Retinal pigment epithelial cell (primary cell): Measurements from ENCODE around the gene RFFL.

Source experiments
- DNase-seq: peaks from one replicate; pipeline ENCODE4 v3.0.0-alpha.2; 2010; ENCODE audit warnings: low read depth
- H3K4me3 ChIP-seq: 2 replicates; pipeline ENCODE4 v1.5.1; 2011; ENCODE audit warnings: mild to moderate bottlenecking, low read length, control low read depth, moderate library complexity
- TF ChIP-seq, protein P1 (sequence below): conservative IDR thresholded peaks from 2 replicates; pipeline ENCODE4 v1.5.1; 2011; ENCODE audit warnings: low read depth, low read length, control low read depth, inconsistent platforms

Gene RFFL

DNA sequence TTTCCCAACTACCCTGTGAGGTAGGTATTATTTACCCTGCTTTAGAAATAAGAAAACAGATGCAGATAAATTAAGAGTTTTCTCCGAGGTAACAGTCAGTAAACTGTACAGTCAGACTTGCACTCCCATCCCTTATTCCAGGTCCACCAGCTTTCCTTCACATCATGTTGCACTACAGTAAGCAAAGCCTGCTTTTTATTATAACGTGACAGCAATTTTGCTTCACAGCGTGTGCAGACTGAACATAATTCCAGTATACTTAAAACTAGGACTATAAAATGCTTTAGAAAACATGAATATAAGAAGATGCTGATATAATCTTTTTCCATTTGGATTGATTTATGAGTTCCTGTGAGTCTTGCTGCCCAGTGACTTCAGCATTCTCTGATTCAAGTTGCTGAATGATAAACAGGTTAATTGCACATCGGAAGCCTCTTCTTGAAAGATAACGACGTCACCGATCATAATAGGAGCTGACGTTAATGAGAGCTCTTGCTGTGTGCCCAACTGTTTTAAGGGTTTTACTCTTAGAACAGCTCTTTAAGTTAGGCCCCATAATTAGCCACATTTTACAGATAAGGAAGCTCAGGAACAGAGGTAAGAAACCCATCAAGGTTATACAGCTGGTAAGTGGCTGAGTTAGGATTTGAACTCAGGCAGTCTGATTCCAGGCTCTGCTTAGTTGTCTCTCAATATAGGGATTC lies 81.8 kb downstream of the RFFL start:
- peak overlapping the region; percentile 73 for H3K4me3 ChIP-seq
- TF ChIP-seq, protein P1, sequence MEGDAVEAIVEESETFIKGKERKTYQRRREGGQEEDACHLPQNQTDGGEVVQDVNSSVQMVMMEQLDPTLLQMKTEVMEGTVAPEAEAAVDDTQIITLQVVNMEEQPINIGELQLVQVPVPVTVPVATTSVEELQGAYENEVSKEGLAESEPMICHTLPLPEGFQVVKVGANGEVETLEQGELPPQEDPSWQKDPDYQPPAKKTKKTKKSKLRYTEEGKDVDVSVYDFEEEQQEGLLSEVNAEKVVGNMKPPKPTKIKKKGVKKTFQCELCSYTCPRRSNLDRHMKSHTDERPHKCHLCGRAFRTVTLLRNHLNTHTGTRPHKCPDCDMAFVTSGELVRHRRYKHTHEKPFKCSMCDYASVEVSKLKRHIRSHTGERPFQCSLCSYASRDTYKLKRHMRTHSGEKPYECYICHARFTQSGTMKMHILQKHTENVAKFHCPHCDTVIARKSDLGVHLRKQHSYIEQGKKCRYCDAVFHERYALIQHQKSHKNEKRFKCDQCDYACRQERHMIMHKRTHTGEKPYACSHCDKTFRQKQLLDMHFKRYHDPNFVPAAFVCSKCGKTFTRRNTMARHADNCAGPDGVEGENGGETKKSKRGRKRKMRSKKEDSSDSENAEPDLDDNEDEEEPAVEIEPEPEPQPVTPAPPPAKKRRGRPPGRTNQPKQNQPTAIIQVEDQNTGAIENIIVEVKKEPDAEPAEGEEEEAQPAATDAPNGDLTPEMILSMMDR, result no peak
- no peak for DNase-seq

DNA sequence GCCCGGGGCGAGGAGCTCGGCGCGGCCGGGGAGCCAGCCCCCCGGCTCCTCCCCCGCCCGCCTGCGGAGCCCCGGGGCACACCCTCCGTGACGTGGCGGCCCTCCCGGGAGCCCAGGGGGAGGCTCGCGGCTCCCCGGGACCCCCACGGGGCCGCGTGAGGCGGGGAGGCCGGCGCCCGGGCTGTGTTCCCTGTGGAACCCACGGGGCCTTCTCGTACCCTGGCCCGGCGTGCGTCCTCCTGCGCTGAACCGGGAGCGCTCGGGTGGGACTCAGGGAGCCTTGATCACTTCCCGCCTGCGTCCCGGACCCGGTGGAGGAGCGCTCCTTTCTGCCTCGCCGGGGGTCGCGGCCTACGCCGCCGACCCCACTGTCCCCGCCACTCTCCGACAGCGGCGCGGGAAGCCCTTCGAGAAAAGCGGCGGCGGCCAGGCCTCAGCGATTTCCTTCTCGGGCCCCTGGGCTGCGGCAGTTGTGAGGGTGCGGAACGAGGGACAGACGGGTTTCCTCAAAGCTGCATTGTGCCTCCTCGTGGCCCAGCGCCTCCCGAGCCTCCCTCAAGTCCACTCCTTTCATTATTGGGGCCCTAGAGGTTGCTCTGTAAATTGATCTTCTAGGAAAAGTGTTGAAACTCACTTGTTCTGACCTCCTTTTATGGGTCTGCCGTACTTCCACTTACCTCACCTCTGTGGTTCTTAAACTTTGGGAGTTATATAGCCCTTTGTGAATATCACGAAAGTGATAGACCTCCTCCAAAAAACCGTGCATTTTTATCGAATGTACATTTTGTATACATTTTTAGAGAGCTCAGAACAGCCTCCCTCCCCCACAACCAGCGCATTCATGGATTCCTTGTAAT lies 82.6 kb downstream of the RFFL start:
- peak overlapping the region; percentile 73 for H3K4me3 ChIP-seq
- DNase-seq, result no peak
- TF ChIP-seq, protein P1, result peak; percentile 41

DNA sequence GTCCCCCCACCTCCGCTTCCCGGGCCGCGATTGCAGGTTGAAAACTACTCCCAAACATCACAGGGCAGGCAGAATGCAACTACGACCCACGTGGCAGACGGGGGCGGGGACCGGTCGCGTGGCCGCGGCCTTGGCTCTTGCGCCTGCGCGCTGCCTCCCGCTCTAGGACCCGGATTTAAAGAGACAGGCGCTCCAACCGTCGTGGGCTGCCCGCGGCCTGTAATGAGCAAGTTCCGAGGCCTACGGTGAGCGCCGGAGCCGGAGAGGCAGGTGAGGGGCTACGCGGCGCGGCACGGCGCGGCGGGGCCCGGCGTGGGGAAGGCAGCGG lies 83.2 kb downstream of the RFFL start, which contains the start of gene LIG3:
TSS of gene LIG3 (plus strand) at position 160 of the 328 bp plus-strand sequence. CDS start 2,494 bp downstream, outside the sequence.
- DNase-seq, result peak; percentile 74
- TF ChIP-seq, protein P1, result no peak
- H3K4me3 ChIP-seq, result peak within 1 kb of the TSS; percentile 73

DNA sequence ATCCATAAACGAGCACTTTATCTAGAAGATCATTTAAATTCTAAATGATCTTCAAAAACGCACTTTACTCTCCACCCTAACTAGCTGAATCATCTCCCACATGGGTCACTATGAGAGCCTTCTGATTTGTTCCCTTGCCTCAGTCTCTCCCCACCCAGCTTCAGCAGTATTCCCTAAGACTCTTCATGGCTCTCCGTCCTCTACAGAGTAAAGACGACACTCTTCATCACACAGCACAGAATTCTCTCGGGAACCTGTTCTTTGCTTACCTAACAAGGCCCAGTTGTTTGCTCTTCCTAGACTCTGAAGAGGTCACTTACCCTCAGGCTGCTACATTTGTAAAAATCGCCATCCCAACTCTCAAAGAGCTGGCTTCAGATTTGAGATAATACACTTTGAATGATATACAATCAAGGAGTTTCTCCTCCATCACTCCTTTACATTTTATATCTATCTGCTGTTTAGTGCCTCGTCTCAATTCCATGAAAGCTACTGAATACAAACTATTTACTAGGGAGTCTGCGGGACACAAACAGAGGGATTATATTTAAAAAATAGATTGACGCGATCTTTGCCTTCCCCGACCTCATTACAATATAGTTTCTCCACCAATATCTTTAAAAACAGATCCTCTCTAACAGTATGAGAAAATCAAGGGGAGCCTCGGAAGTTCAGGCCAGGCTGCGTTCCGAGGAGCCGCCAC lies 83.7 kb downstream of the RFFL start:
- TF ChIP-seq, protein P1, result no peak

DNA sequence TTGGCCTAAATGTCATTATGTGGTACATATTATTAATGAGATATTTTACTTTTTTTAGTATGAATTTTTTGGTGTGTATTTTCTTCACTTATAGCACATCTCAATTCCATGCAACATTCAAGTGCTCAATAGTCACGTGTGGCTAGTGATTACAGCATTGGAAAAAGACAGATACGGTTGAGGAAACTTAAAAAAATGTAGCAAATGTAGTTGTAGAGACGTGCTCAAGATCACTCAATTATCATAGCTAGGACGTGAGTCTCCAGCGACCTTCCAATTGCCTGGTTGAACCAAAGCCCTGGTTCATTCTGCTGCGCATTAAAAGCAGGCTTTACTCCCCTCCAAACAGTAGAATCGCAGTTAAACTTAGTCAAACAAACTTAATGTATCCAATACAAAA lies 84.4 kb downstream of the RFFL start:
- H3K4me3 ChIP-seq, result no peak overlapping the region
- TF ChIP-seq, protein P1, result no peak
- DNase-seq, result no peak

More for the DNA sequence above, 83.7 kb downstream of the RFFL start:
- no peak for DNase-seq
- peak overlapping the region; percentile 73 for H3K4me3 ChIP-seq

DNA sequence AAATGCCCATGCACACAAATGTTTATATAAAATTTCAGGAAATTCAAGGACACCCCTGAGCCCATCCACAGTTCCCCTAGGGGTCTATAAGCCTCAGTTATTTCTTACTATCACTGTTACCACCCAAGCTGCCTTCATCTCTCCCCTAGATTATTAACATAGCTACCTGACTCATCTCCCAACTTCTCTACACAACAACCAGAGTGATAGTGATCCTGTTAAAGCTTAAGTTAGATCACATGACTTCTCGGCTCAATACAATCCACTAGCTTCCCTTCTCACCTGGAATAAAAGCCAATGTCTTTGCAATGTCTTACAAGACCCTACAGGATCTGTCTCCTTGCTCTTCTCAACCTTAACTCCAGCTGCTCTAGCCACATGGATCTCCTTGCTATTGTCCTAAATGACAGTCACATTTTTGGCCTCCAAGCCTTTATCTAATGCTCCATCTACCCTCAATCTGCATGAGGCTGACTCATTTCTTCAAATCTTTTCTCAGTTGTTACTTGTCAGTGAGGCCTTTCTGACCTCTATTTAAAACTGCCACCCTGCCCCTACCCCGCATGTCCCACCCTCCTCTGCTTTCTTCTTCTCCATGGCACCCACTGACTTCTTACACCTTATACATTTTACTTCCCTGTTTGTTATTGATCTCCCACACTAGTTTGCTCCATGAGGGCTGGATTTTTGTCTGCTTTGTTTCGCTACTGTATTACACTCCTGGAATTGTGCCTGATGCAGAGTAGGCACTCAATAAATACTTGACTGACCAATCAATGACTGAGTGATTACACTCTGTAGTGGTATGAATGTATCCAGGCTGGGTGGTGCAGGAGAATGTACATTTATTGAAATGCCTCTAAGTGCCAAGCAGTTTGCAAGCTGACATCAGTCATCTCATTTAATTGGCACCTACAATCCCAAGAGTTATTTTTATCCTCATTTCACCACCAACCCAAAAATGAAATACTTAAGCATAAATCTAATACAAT lies 88.4 kb downstream of the RFFL start:
- no peak overlapping the region for H3K4me3 ChIP-seq

More for the DNA sequence above, 88.4 kb downstream of the RFFL start:
- TF ChIP-seq, protein P1, result no peak
- DNase-seq, result no peak
